Liver (tissue), 9 donors: ENCODE measurements around the gene HSP90B1. TPM values are rescaled to one million over a fixed set of nuclear protein-coding genes. Genes with fewer than 3 reads are reported as not detected.

ENCODE experiments used
- DNase-seq: peaks from one replicate; pipeline ENCODE4 v3.0.0-alpha.2; 2017; ENCODE audit warnings: low spot score
- H3K27ac ChIP-seq, 2 donors: one replicate each; pipeline ENCODE4 v1.7.0; 2013; ENCODE audit warnings: inconsistent platforms in 2 of 2, low read length in 2 of 2, control low read depth in 1 of 2, low read depth in 1 of 2, mild to moderate bottlenecking in 1 of 2
- H3K27me3 ChIP-seq, 4 donors: one replicate each; pipeline versions ENCODE4 v1.6.1 to v1.7.0; 2013; ENCODE audit warnings: low read length in 3 of 4, inconsistent platforms in 1 of 4, mild to moderate bottlenecking in 1 of 4, moderate library complexity in 1 of 4; ENCODE audit not compliant: control insufficient read depth in 4 of 4, insufficient read depth in 4 of 4
- H3K36me3 ChIP-seq, 4 donors: one replicate each; pipeline versions ENCODE4 v1.6.1 to v1.7.0; 2013; ENCODE audit warnings: low read length in 3 of 4, mild to moderate bottlenecking in 3 of 4, low read depth in 1 of 4, moderate library complexity in 1 of 4; ENCODE audit not compliant: control insufficient read depth in 4 of 4, insufficient read depth in 3 of 4
- H3K4me1 ChIP-seq, 4 donors: one replicate each; pipeline versions ENCODE4 v1.6.1 to v1.7.0; 2013; ENCODE audit warnings: low read length in 3 of 4, mild to moderate bottlenecking in 3 of 4, moderate library complexity in 1 of 4; ENCODE audit not compliant: control insufficient read depth in 4 of 4, insufficient read depth in 4 of 4
- H3K4me3 ChIP-seq, 3 donors: one replicate each; pipeline versions ENCODE4 v1.6.1 to v1.7.0; 2013; ENCODE audit warnings: low read length in 3 of 3, control low read depth in 1 of 3, low read depth in 1 of 3, mild to moderate bottlenecking in 1 of 3
- H3K9ac ChIP-seq, 2 donors: one replicate each; pipeline ENCODE4 v1.7.0; 2013; ENCODE audit warnings: low read length in 2 of 2, mild to moderate bottlenecking in 2 of 2, moderate library complexity in 2 of 2, control low read depth in 1 of 2, low read depth in 1 of 2
- H3K9me3 ChIP-seq, 4 donors: one replicate each; pipeline versions ENCODE4 v1.6.1 to v1.7.0; 2013; ENCODE audit warnings: low read length in 3 of 4; ENCODE audit not compliant: control insufficient read depth in 4 of 4
- ATF3 ChIP-seq: IDR thresholded peaks from 2 replicates; pipeline ENCODE4 v1.6.1; 2016; ENCODE audit warnings: antibody characterized with exemption
- EGR1 ChIP-seq, 2 donors: IDR thresholded peaks; 2 replicates each; pipeline ENCODE4 v1.6.1; 2016 to 2018; ENCODE audit warnings: antibody characterized with exemption in 2 of 2, low read depth in 2 of 2
- FOXA1 ChIP-seq: IDR thresholded peaks from 2 replicates; pipeline ENCODE4 v1.6.1; 2016; ENCODE audit warnings: antibody characterized with exemption
- FOXA2 ChIP-seq: IDR thresholded peaks from 2 replicates; pipeline ENCODE4 v1.6.1; 2016; ENCODE audit warnings: antibody characterized with exemption
- HNF4A ChIP-seq, 2 donors: conservative IDR thresholded peaks; 2 replicates each; pipeline ENCODE4 v1.6.1; 2016; ENCODE audit warnings: antibody characterized with exemption in 2 of 2, mild to moderate bottlenecking in 2 of 2
- HNF4G ChIP-seq: IDR thresholded peaks from 2 replicates; pipeline ENCODE4 v1.6.1; 2016; ENCODE audit warnings: antibody characterized with exemption
- JUND ChIP-seq, 2 donors: IDR thresholded peaks; 2 replicates each; pipeline ENCODE4 v1.6.1; 2016; ENCODE audit warnings: antibody characterized with exemption in 2 of 2
- MAX ChIP-seq: IDR thresholded peaks from 2 replicates; pipeline ENCODE4 v1.6.1; 2016; ENCODE audit warnings: antibody characterized with exemption
- NR2F2 ChIP-seq: IDR thresholded peaks from 2 replicates; pipeline ENCODE4 v1.6.1; 2016; ENCODE audit warnings: antibody characterized with exemption
- SP1 ChIP-seq: IDR thresholded peaks from 2 replicates; pipeline ENCODE4 v1.6.1; 2018; ENCODE audit warnings: antibody characterized with exemption, mild to moderate bottlenecking
- TAF1 ChIP-seq: conservative IDR thresholded peaks from 2 replicates; pipeline ENCODE4 v1.6.1; 2016; ENCODE audit warnings: antibody characterized with exemption, mild to moderate bottlenecking
- WGBS: extraction: QIAGEN DNeasy Blood & Tissue Kit; methylation state at CpG from one replicate; pipeline ENCODE4 v1.1.7; 2013; 5-methylcytosine and 5-hydroxymethylcytosine counted together
- polyA plus RNA-seq, 2 donors: library from polyadenylated mRNA; stranded (reverse) in 1 of 2; unstranded in 1 of 2; fragments of 200-250 nt in 1 of 2; fragments of >200 nt in 1 of 2; fragmentation: Nextera tagmentation in 1 of 2; extraction: Ambion mirVana in 1 of 2; gene quantifications; one replicate each; pipeline versions ENCODE4 v1.2.1 to v1.2.3, GENCODE V29; 2013 to 2015
- total RNA-seq, 2 donors: library from RNA; depleted of rRNA; stranded (reverse); fragments of >200 nt; gene quantifications; one replicate each; pipeline ENCODE4 v1.2.3, GENCODE V29; 2014
- TF ChIP-seq, protein P1 (sequence below): IDR thresholded peaks from 2 replicates; pipeline ENCODE4 v1.6.1; 2016; ENCODE audit warnings: antibody characterized with exemption, mild to moderate bottlenecking
- TF ChIP-seq, protein P2 (sequence below): fragments of 150-350 bp; IDR thresholded peaks from 2 replicates; pipeline ENCODE4 v1.5.1; 2017; ENCODE audit warnings: improper control_type of control experiment, low read depth, low read length; ENCODE audit not compliant: missing input control
- TF ChIP-seq, protein P3 (sequence below): IDR thresholded peaks from 2 replicates; pipeline ENCODE4 v1.6.1; 2016; ENCODE audit warnings: antibody characterized with exemption
- donor health status: healthy.
- donor health status: healthy.
- donor health status: healthy.
- donor health status: healthy.
- donor health status: healthy.

Gene HSP90B1
- total and polyA plus RNA-seq, 4 donors = 296 to 854 (median 579) TPM

DNA sequence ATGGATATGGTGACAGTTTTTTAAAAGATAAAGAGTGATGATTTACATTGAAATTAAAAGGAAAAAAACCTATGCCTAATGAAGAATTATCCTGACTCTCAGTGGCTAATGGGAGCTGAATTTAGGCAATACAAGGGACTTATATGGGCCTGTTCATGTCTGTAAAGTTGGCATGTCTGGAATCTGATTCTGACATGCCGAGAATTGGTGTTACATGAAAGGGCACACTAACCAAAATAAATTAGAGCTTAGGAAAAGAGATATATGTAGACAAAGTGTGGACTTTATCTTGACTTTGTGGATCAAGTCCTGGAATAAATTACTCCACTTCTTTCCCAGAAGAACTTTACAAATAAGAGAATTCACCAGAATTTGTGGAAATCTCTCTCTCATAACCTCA lies 36.5 kb downstream of the HSP90B1 start:
- peaks cover 6 to 24% (median 17%) of the 10 kb centered on the region in 4 donors for H3K4me1 ChIP-seq
- H3K4me3 ChIP-seq = peak overlapping the region; percentile 79 to 98 (median 81)
- H3K27me3 ChIP-seq = no peaks in the 10 kb centered on the region
- no peaks in the 10 kb centered on the region for H3K9me3 ChIP-seq
- H3K36me3 ChIP-seq = no peaks in the 10 kb centered on the region
- peak overlapping the region; percentile 94 to 96 for H3K9ac ChIP-seq
- 26% methylated on average over 1 of the region's 1 CpG for WGBS
- TF ChIP-seq, protein P1, sequence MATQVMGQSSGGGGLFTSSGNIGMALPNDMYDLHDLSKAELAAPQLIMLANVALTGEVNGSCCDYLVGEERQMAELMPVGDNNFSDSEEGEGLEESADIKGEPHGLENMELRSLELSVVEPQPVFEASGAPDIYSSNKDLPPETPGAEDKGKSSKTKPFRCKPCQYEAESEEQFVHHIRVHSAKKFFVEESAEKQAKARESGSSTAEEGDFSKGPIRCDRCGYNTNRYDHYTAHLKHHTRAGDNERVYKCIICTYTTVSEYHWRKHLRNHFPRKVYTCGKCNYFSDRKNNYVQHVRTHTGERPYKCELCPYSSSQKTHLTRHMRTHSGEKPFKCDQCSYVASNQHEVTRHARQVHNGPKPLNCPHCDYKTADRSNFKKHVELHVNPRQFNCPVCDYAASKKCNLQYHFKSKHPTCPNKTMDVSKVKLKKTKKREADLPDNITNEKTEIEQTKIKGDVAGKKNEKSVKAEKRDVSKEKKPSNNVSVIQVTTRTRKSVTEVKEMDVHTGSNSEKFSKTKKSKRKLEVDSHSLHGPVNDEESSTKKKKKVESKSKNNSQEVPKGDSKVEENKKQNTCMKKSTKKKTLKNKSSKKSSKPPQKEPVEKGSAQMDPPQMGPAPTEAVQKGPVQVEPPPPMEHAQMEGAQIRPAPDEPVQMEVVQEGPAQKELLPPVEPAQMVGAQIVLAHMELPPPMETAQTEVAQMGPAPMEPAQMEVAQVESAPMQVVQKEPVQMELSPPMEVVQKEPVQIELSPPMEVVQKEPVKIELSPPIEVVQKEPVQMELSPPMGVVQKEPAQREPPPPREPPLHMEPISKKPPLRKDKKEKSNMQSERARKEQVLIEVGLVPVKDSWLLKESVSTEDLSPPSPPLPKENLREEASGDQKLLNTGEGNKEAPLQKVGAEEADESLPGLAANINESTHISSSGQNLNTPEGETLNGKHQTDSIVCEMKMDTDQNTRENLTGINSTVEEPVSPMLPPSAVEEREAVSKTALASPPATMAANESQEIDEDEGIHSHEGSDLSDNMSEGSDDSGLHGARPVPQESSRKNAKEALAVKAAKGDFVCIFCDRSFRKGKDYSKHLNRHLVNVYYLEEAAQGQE = no peak
- no peak for TF ChIP-seq ATF3
- no peak for TF ChIP-seq HNF4G
- no peak for TF ChIP-seq NR2F2
- TF ChIP-seq, protein P2, sequence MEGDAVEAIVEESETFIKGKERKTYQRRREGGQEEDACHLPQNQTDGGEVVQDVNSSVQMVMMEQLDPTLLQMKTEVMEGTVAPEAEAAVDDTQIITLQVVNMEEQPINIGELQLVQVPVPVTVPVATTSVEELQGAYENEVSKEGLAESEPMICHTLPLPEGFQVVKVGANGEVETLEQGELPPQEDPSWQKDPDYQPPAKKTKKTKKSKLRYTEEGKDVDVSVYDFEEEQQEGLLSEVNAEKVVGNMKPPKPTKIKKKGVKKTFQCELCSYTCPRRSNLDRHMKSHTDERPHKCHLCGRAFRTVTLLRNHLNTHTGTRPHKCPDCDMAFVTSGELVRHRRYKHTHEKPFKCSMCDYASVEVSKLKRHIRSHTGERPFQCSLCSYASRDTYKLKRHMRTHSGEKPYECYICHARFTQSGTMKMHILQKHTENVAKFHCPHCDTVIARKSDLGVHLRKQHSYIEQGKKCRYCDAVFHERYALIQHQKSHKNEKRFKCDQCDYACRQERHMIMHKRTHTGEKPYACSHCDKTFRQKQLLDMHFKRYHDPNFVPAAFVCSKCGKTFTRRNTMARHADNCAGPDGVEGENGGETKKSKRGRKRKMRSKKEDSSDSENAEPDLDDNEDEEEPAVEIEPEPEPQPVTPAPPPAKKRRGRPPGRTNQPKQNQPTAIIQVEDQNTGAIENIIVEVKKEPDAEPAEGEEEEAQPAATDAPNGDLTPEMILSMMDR = no peak
- peak overlapping the region; percentile 73 to 93 for H3K27ac ChIP-seq
- no peak for DNase-seq

DNA sequence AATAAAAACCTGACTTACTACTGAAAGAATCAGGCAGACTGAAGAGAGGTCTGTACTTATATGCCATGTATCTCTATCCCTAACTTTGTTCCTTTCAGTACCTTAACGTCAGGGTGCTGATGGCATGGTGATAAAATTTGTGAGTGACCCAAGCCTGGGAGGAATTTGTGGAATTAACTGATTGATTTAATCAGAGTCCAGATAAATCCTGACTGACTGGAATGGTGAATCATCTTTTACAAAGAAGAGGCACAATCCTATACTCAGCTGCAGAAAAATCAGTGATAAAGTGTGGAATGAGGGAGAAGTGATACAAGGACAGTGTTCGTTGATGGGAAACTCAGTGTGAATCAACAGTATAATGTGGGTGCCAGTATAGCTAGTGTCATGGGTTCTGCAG lies 39.2 kb downstream of the HSP90B1 start:
- TF ChIP-seq TAF1 (no peak), FOXA2 (no peak), ATF3 (no peak), JUND (IDR thresholded peaks at IDR 0.05) (no peak), HNF4A (conservative IDR thresholded peaks at IDR 0.05) (no peak), SP1 (no peak), EGR1 (IDR thresholded peaks at IDR 0.05; ENCODE audit: low read depth in 2 of 2) (no peak), FOXA1 (no peak), MAX (no peak)
- TF ChIP-seq, protein P2 = no peak
- TF ChIP-seq, protein P3, sequence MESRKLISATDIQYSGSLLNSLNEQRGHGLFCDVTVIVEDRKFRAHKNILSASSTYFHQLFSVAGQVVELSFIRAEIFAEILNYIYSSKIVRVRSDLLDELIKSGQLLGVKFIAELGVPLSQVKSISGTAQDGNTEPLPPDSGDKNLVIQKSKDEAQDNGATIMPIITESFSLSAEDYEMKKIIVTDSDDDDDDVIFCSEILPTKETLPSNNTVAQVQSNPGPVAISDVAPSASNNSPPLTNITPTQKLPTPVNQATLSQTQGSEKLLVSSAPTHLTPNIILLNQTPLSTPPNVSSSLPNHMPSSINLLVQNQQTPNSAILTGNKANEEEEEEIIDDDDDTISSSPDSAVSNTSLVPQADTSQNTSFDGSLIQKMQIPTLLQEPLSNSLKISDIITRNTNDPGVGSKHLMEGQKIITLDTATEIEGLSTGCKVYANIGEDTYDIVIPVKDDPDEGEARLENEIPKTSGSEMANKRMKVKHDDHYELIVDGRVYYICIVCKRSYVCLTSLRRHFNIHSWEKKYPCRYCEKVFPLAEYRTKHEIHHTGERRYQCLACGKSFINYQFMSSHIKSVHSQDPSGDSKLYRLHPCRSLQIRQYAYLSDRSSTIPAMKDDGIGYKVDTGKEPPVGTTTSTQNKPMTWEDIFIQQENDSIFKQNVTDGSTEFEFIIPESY = no peak
- H3K9ac ChIP-seq = no peak overlapping the region
- no peaks in the 10 kb centered on the region for H3K9me3 ChIP-seq
- H3K4me1 ChIP-seq = peaks cover 6 to 18% (median 15%) of the 10 kb centered on the region in 4 donors
- no peak overlapping the region for H3K27ac ChIP-seq
- 78% methylated on average over 2 of the region's 2 CpGs for WGBS
- no peak overlapping the region for H3K4me3 ChIP-seq
- H3K27me3 ChIP-seq = no peaks in the 10 kb centered on the region
- DNase-seq = no peak
- no peaks in the 10 kb centered on the region for H3K36me3 ChIP-seq
